CD4-positive, alpha-beta T cell treated with Interleukin-6 for 4 hours (primary cell): ENCODE data around the gene CA12.

Source experiments
- DNase-seq: peaks from one replicate; pipeline ENCODE4 v3.0.0-alpha.2; 2020; ENCODE audit warnings: mixed read lengths

CA12 gene

DNA sequence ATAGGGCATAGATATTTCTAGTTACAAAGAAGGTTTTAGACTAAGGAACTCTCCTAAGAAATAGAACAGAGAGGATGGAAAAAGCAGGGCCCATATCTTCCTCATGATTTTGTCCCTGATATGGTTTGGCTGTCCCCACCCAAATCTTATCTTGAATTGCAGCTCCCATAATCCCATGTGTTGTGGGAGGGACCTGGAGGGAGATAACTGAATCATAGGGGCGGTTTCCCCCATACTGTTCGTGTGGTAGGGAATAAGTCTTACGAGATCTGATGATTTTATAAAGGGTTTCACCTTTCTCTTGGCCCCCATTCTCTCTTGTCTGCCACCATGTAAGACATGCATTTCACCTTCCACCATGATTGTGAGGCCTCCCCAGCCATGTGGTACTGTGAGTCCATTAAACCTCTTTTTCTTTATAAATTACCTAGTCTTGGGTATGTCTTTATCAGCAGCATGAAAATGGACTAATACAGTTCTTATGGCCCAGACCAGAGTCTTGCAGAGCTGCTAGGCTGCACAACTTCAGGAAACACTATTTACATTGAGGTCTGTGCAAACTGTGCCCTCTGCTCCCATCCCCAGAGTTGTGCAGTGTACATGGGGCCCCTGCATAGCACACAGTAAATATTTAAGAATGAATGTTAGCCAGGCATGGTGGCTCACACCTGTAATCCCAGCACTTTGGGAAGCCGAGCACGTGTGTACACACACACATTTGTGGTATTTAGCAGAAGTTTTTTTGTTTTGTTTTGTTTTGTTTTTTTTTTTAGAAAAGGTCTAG, 20.3 kb upstream of the CA12 start:
- DNase-seq: no peak

DNA sequence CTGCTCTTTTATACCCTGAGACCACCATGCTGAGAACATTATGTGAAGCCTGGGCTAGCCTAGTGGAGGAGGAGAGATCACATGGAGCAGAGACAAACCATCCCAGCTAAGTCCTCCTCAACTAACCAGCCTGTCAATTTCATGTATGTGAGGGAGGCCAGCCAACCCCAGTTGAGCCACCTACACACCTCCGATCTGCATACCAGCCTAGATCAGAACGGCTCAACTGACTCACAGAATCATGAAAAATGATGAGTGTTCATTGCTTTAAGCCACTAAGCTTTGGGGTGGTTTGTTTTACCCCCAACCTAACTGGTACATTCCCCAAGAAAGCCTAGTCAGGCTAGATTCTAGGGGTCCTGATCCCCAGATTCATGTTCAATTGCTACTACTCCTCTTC, 19.4 kb upstream of the CA12 start:
- no peak for DNase-seq

DNA sequence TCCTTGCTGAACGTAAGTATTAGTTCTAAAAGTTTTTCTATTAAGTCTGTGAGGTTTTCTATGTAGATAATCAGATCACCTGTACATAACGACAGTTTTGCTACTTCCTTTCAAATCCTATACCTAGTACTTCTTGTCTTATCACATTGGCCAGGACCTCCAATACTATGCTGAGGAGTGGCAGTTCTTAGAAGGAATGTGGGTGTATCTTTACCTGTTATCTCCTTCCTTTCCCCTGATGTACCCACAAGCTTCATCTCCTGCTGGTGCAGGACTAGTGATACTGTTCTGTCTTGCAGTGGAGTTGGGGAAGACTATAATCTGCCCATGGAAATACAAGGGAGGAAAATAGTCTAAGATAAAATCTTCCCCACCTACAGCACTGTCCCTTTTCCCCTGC, 16.8 kb upstream of the CA12 start:
- no peak for DNase-seq

DNA sequence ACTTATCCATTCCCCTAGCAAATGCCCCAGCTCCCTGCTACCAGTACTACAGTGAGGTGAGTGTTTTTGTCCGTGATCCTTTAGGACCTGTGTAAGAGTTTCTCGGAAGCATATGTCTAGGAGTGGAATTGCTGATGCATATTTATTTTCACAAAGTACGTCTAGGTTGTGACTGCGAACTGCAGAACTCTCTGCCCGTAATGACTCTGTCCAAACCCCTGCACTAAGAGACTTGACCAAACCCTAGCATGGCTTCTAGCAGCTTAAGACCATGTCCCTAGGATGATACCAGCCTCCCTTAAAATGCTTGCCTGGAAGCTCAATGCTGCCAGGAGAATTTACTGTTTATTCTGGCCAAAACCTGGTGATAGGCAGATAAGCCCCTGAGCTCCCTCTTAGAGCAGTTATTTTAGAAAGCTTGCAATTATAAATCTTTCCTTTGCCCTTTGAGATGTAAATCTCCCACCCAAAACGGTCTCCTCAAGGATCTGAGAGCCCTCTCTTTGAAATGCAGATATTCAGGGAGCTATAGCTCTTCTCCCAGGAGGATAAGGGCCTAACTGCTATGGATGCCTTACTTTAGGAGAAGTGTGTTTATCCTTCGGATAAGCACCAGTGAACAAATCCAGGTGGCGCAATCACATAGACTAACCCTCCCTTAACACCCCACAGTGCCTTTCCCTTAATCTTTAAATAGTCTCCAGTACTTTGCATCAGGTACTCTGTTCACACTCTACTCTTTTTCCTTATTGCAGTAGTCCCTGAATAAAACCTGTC, 14.7 kb upstream of the CA12 start:
- DNase-seq: no peak

DNA sequence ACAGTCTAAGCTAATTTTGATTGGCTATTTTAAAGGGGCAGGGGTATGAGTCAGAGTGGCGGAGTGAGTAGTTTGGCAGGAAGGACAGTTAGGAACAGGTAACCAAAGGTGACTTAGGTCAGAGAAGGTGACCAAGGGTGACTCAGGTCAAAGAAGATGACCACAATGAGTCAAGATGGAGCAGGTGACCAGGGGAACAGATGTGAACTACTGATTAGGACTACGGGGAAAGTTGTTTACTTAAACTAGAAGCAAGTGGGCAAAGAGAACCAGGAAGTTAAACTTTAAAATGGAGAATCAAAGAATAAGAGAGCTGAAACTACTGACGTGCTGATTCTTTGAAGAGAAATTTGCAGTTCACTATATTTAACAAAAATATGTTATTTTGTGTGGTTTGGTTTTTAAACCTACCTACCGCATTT, 14.1 kb upstream of the CA12 start:
- no peak for DNase-seq

DNA sequence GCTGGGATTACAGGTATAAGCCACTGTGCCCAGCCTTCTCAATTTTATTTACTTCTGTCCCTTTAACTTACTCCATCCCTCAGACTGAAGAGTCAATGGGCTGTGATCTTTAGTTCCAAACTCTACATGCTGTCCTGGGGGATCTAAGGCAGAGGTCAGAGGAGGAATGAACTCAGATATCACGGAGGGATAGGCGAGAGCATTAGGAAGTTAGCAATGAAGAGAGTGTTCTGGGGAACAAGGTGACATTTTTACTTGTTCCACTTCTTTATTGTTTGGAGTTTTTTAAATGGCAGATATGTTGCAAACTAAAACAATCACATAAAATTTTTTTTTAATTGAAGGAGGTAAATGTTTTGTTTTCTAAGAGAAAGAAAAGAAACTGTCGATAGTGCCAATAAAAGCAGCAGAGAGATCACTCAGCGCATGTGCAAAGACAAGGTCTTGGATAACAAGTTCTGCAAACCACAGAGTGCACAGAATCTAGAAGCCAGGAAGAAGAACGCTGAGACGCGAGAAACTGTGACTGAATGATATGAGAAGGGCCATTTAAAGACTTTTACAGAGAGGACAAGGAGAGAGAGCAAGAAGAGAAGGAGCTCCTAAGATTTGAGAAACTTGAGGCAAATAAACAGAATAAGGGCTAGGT, 10.8 kb upstream of the CA12 start:
- peak; percentile 18 for DNase-seq

DNA sequence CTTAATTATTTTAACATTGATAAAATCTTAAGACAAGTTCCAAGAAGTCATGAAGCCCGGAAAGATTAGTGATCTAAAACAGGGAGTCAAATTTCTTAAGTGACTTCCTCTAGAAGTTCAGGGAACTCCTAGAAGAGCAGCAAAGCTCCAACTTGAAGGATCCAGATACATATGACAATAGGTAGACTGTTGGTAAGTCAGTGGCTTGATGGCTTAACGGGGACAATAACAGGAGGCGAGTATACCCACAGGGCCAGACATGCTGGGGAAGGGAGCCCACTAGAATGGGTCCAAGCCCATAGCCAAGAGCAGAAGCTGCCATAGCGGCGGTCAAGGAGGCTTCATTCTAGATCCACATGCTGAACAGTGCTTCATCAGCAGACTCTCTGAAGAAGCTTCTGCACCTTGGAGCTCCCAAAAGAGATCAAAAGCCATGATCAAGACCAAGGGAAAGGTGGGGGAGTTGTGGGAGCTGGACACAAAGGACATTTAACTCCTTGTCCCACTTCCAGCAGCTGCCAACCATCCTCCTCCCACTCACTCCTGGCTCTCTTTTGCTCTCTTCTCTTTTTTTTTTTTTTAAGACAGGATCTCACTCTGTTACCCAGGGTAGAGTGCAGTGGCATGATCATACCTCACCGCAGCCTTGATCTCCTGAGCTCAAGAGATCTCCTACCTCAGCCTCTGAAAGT, 10.2 kb upstream of the CA12 start:
- DNase-seq: no peak

DNA sequence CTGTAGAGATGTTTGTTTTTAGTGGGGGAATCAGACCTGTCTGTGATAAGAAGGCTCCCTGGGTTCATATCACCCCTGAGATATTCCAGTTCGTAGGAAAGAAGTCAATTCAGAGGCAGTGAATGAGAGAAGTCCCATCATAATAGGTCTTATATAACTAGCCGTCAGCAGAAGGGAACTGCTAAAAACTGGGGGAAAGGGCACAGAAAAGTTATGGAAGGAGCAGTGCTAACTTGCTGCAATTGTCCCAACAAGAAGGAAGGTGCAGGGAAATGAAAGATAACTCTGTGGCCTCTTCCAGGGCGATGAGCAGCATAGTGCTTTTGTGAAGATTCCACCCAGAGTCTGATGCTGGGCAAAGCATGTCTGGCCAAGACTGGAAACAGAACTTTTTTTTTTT, 9.0 kb upstream of the CA12 start:
- no peak for DNase-seq

DNA sequence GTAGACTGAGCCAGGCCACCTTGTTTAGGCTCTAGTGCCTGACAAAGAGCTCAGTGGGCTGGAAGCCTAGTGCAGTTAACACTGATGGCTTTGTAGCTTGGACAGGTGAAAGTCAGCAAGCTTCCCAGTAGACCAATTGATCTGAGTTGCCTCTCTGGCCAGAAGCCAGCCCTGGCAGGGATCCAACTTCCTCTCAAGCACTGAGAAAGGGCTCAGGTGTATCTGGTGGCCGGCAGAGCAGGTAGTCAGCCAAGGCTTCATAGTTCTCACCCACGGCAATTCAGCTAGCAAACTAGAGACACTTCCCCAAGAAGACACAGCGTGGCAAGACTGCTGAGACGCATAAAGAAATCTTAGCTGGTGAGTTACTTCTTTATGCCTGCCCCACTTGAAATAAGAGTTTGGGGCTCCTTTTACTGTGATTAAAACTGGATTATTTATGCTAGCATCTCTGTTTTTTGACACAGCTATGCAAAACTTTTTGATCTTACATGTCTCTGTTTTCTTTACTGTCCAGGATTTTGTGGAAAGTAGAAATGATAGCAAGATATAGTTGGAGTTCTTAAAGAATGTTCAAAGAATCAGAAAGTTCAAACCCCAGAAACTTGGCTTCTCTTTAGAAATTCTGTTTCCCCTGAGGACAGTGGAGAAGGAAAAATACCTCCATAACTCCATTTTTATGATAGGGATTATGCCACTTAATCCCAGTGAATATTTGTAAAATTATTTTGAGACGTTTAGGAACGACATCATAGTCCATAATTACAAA, 8.4 kb upstream of the CA12 start:
- peak; percentile 51 for DNase-seq

DNA sequence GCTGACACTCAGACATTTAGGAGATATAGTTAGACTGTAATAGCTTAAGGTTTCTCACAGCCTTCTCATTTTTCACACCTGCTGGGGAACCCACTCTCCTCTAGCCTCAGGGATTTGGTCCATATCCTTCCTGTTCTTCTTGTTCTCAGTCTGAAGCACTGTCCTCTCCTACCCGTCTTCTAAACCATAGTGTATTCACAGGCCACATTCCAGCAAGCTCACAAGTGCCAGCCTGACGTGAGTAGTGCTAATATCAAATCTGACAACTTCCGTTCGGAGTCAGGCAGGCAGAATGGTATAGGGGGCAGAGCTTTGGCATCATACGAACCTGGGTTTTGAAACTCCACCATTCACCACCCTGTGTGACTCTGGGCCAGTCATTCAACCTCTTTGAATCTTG, 6.9 kb upstream of the CA12 start:
- DNase-seq: no peak

DNA sequence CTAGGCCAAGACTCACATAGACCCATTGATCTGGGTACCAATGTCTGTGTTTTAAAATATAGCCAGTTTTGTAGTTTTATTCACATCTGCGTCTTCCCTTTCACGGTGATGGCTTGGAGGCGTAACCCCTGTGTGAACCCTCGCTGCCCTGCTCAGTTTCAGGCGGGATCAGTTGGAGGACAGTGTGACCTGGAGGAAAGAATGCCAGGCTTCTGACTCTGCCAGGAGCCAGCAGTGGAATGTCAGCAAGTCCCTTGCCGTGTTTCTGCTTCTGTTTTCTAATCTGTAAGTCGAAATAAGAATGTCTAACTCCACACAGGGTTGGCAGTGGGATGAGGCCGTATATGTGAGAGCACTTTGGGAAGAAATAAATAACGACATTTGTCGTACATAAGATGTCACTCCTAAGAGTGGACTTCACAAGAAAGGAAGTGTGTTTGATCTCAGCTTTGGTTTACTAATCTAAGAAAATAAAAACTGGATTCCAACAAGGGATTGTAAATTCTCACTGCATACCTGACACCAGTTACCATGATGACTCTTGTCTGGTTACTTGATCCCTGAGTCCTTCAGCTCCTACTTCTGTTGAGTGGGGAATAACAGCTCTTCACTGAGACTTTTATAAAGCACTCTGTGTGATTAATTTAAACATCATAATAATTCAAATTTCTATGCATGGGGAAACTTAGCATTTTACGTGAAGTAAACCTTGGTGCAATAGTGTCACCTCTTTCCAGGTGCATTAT, 6.3 kb upstream of the CA12 start:
- no peak for DNase-seq

DNA sequence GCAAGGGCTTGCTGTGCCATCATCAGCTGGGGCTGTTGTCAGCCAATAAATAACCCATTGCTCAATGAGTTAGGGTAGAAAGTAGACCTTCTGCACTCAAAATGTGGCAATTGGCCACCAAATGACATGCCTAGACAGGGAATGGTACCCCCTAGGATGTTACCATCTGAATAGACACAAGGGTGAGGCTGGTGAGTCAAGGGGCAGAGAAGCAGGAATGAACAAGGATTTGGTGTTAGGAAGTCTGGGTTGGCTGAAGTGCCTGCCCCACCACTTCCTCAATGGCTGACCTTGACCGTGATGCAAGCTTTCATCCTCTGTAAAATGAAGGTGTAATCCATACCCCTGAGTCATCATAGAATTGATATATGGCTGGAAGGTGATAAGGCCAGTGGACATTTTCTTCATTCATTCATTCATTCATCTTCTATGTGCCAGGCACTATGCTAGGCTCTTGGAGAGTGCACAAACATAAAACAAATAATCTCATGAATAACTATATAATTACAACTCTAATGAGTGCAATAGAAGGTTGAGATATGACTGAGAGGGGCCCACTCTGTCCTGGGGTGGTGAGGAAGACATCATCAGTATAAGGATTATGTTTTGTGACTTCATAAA, 4.4 kb upstream of the CA12 start:
- no peak for DNase-seq

DNA sequence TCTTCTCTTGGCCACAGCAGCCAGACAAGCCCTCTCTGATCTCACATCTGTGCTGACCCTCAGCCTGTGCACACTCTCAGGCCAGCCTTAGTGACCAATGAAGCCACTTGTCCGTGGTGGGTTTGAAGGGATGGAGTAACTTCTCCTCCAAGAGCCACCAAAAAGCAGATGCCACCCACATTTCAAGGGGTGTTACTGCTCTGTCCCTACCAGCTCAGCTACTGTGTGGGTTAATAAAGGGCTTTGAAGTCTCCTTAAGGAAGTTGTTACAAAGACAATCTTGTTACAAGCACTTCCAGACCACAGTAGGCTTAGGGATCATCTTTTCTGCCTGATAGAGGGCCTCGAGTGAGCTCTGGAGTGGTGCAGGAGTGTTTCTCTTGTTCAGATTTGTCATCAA, 3.3 kb upstream of the CA12 start:
- no peak for DNase-seq

DNA sequence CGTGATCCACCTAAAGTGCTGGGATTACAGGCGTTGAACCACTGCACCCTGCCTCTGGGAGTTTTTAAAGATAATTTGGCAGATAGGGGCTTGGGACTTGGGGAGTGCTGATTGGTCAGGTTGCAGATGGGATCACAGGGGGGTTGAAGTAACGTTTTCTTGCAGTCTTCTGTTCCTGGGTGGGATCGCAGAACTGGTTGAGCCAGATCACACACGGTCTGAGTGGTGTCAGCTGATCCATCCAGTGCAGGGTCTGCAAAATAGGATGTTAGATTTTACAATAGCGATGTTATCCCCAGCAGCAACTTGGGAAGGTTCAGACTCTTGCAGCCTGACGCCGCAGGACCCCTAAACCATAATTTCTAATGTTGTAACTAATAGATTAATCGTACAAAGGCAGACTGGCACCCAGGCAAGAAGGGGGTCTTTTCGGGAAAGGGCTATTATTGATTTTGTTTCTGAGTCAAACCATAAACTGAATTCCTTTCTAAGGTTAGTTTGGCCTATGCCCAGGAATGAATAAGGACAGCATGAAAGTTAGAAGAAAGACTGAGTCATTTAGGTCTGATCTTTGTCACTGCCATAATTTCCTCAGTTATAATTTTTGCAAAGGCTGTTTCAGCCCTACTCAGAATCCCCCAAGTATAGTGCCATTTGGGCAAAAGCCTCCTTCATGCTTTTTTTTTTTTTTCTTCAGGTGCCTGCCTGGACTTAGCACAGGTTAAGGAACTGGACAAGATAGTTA, 1.5 kb upstream of the CA12 start:
- DNase-seq: no peak

DNA sequence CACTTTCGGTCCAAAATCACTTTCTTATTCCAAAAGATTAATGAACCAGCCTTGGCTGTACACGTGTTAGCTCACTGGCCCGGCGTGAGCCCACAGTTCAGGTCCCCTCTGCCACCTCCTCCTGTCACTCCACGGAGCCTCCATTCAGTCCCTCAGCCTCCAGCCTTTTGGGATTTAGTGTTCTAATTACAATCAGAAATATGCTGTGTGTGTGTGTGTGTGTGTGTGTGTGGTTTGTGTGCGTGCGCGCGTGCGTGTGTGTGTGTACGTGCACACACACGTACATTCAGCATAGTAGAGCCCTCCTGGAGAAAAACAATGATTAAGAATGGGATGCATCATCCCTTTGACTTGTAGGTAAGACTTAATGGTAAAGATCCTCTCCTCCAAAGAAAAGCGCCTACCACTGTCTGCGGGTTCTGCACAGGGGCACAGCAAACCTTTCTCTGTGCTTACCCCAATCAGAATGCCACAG, 801 bp downstream of the CA12 start:
- no peak for DNase-seq

DNA sequence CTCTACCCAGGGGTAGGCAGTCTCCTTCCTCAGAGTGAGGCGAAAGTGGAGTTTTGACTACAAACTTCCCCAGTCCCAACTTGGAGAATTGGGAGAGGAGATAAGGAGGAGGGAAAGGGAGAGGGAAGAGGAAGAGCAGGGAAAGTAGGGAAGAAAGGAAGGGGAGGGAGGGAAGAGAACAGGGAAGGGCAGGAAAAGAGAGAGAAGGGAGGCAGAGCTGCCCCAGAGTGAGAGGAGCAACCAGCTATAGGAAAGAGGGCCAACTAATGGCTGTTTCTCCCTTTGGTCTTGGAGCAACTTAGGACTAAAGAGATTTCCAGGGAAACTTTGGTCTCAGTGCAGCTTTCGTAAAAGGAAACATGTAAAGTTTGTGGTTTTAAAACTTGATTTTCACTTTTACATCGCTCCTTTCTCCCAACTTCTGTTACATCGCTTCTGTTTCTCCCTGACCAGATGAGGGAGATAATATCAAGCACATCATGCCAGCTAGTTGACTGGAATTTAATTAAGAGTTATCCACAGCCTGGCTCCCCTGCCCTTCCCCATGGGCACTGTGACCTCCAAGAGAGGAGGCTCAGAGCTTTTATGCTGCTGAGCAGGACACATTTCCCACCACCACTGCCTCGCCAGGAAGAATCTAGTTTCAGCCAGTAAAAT, 1.4 kb downstream of the CA12 start:
- DNase-seq: no peak

DNA sequence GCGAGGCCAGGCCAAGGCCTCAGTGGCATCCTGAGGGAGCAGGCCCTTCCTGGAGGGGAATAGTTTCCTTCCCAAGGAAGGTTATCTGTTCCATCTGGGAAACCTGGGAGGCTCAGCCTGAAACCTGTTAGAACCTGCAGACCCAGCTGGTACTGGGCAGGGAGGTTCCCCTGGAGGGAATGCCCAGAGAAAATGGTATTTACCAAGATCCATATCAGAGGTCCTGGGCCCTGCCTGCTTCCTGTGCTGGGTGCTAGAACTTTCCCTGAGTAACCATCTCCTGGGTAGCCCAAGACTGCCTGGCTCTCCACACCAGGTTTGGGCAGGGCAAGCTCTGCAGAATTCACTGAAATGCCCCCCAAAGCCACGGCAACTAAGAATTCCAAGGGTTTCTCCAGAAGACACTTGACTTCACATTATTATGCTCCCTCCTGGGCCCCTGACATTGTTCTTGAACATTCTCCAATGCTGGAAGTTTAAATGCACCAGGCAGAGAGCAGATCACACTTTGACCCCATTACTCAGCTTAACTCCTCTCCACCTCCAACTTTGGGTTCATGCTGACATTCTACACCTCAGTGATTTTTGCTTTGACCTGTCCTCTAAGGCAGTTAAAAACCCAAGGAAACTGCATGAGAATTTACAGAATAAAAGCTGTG, 2.0 kb downstream of the CA12 start:
- DNase-seq: no peak

DNA sequence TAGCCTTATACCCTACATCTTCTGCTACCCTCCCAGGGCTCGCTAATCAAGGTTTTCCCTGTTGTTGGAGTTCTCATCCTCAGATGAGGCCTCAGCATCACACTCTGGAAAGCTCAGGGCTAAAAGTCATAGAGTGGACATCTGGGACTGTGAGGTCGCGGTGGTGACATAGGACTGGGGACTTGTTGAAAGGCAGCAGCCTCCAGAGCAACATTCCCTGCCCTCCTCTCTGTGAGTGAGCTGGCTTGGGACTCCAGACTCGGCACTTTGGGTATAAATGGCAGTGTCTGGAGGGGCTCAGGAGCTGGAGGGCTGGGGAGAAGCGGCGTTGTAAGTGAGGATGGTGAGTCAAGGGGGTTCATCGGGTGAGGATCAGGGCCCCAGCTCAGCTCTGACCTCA, 2.7 kb downstream of the CA12 start:
- DNase-seq: no peak
